HG02943 (cell line): Measurements from ENCODE around the gene TAGLN2.

Source experiments
- ATAC-seq: cut with Tn5 transposase; IDR thresholded peaks from one replicate; pipeline ENCODE4 v1.9.1; 2021; ENCODE audit warnings: mild to moderate bottlenecking, low read depth, moderate library complexity; ENCODE audit not compliant: unreplicated experiment

The TAGLN2 gene

DNA sequence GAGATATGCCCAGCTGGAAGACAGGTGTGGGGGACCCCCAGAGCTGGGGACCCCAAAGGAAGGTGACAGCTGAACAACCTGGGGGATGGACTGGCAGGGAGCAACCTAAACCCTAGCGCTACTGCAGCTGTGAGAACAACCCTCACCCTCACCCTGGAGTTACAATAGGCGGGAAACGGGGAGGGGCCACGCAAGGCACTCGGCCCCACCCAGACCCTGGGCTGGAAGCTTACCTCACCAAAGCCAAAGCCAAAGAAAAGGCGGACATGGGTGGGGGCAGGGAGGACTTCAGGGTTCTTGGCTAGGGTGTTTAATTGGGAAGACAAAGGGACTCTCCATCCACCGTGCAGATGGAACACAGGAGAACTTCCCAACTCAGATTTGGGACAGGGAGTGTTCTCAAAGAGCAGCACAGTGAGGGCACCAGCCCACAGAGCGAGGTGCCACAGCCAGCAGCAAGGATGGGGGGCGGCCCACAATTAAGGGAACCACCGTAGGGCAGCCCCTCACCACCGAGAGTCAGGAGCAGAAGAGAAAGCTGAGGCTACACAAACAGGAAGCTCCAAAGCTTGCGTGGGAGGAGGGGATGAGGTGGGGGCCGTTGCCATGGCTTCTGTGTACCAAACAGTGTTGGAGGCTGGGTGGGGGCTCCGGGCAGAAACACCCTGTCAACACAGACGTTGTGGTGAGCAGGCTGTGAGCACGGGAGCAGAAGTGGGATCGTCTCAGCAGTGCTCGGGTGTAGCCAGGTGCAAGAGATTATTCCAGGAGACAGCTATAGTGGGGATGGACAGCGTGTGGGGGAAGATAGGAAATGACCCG is 1.9 kb downstream of the TAGLN2 start:
- ATAC-seq: peak; percentile 29

DNA sequence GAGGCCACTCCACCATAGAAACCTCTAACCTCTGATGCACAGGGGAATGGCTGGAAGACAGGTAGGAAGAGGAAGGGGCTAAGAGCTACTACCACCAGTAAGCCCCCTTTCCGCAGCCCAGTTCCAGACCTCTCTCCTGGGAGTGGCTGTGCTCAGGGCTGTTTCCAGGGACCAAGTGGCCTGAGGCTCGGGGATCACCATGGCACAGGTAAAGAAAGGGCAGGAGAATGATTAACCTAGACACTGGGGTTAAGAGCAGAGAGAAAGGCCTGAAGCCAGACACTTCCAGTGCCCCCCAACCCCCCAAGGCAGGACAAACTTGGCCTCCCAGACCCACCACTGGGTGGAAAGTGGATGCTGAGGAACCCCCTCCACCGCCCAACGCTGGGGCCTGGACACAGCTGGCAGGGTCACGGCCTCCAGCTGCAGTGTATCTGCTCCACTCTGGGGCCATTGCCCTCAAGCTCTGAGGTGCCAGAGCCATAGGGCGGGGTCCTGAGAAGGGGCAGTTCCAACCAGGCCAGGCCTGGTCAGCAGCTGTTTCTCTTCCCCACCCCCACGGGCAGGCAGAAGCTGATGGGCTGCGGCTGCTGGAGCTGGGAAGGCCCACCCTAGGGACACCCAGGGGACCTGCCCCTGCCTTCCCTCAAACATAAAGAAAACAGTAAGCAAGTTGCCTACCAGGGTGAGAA is 2.6 kb downstream of the TAGLN2 start:
- no peak for ATAC-seq

DNA sequence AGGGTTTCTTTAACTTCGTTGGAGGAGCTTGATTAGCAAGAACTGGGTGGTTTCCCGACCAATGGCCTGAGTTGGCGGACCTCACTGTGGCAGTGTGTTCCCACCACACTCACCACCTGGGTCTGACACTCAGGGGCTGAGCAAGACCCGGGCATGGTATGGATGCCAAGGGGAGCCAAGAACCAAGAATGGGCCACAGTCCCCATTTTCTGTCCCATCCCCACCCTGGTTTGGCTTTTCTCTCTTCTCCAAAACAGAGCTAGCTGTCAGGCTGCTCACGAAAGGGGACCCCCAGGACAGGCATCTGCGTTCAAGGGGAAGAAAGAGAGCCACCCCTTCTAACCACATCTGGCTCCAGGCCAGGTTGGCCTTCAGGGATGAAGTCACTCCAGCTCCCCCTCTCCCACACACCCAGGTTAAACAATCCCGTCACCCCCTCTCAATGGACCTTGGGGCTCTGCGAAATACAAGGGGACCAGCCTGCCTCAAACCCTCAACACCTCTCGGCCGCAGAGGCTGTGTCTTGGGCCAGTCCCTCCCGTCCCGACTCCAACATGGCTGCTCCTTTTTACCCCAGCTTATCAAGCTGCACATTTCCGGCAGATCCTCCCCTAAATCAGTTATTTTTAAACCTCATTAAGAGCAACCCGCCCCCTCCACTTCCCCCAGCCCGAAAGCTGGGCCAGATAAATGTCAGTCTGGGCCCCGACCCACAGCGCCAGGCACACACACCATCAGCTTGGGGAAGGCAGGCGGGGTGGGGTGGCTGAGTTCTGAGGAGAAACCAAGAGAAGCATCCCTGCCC is 3.4 kb downstream of the TAGLN2 start:
- ATAC-seq: no peak

DNA sequence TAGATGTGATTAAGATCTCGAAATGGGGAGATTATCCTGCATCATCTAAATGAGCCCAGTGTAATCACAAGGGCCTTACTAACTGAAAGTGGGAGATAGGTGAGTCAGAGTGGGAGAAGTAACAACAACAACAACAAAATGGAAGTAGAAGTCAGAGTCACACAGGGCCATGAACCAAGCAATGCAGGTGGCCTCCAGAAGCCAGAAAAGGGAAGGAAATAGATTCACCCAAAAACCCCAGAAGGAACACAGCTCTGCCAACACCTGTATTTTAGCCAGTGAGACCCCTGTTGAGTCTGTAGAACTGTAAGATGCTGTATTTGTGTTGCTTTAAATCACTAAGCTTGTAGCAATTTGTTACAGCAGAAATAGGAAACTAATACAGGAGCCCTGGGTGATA is 4.1 kb downstream of the TAGLN2 start:
- no peak for ATAC-seq

DNA sequence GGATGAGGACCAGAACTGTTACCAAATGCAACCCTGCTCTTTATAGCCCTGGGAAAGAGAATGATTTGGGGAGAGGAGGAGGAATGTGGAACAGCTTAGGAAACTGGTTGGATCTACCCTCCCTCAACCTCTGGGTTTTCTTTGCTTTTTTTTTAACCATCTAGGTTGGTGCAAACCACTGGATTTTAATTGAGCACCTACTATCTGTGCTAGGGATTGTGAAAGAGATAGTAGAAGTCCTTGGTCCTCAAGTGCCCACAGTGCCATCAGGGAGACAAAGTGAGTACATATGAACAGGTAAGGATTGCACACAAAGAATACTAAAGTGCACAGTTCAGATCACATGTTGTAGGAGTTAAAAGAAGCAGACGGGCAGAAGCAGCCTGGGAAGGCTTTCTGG is 4.7 kb downstream of the TAGLN2 start:
- no peak for ATAC-seq

DNA sequence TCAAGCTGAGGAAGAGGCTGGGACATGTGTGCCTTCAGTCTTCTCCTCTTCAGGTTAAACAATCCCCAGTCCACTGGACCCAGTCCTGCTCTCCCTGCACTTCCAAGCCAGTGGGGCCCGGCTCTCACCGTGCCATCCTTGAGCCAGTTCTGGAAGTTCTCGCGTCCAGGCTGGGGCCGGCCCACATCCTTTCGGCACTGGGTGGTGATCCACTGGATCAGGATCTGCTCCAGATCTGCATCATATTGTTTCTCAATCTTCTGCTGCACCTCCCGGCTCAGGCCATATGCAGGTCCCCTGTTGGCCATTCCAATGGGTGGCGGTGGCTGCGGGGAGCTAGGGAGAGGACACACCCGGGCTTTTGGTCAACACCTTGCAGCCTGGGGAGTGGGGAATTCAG is 5.1 kb downstream of the TAGLN2 start:
- no peak for ATAC-seq

DNA sequence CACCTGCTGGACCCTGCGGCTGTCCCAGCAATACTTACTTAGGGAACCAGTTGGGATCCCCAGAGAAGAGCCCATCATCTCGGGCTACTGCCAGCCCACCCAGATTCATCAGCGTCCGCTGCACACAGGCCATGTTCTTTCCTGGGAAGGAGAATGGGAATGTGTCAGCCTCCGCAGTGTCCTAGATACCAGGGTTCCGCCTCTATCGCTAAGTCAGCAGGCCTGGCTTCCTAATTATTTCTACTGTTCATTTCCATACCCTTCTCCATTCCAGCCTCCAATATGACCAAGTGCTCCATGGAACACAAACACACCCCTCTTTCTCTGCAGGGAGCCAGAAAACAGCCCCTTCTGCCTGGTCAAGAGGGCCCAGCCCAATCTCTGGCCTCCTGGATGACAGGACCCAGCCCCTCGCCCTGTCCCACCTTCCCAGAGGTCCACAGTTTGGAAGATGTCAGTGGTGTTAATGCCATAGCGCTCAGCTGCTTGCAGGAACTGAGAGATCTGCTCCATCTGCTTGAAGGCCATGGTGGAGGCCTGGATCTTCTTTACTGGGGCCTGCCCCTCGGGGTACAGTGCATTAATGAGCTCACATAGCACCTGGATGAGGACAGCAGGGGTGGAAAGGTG is 6.0 kb downstream of the TAGLN2 start:
- no peak for ATAC-seq

DNA sequence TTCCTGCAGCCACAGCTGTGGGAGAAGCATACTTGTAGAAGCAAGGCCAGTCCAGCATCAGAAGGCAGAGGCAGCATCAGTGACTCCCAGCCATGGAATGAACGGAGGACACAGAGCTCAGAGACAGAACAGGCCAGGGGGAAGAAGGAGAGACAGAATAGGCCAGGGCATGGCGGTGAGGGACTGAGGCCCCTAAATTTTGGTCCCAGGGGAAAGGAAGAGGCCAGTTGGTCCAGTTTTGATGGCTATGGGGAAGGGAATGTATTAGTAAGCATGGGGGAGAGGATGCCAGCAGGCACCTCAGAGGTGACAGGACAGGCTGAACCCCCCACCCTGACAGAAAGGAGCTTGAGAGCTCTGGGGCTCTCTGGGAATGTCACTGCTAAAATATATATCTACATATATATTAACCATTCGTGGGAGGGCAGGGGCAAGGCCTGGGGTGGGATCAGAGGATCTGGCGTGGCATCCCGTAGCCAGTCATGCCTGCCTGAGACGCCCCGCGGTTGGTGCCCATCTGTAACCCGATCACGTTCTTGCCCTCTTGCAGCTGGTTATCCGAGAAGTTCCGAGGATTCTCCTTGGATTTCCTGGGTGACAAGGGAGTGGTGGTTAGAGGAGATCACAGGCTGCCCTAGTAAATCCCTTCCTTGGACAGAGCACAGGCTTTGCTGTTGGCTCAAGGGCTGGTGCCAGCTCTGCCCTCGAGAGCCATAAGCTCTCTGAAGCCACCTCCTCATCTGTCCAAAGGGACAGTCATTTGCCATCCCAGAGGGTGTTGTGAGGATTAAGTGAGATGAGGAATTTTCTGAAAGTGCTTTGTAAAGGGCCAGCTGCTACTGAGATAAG is 6.7 kb downstream of the TAGLN2 start:
- no peak for ATAC-seq

DNA sequence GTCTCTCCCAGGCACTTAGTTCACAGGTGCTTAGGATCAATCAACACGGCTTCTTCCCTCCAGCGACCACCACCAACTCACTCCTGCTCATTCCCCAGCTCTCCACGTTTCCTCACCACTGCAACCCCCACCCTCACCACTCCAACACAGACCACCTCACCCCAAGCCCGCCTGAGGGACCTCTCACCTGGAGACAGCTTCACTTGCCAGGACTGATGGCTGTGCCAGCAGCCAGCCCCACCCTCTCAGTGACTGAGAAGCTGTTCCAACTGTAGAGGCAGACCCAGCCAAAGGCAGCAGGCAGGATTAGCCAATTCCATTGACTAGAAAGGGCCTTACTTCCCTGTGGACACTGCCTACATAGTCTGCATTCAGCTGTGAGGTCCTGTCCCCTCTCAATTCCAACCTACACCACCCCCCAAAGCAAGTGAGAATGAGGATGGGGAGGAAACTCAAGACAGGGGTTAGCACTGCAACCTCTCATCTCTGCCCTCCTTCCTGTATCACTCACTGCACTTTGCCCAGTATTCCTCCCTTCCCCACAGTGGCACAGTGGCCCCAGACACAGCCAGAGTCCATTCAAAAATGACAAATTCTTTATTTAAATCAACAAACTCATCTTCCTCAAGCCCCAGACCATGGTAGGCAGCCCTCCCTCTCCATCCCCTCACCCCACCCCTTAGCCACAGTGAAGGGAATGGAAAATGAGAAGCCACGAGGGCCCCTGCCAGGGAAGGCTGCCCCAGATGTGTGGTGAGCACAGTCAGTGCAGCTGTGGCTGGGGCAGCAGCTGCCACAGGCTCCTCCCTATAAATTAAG is 7.6 kb downstream of the TAGLN2 start:
- no peak for ATAC-seq

DNA sequence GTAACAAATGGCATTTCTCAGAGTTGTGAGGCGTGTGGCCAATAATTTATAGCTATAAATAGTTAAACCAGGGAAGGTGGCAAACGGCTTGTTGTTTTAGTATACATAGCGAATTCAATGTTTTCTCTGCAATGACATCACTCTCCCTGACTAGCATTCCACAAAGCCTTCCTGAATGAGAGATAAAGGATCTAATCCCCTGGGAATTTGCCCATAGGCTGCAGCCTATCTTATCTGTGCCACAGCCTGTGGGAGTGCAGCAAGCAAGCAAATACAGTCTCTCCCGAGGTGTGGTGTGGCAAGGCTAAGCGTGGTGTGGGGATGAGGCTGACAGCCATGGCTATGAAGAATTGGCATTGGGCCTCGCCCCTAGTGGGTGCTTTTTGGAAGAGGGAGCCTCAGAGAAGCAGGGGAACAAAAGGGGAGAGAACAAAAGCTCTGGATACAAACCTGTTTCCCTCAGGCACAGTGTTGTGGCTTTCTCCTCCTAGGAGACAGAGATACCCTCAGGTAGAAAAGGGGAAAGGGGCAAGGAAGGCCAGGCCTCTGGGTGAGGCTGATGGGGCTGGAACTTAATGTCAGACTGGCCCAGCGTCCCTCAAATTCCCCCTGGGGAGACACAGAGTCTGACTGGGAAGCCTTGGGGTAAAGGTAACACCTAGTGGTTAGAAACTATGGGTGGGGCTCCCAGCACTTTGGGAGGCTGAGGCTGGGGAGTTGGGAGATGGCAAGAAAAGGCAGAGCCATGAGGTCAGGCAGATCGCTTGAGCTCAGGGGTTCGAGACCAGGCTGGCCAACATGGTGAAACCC is 8.9 kb downstream of the TAGLN2 start:
- ATAC-seq: no peak

DNA sequence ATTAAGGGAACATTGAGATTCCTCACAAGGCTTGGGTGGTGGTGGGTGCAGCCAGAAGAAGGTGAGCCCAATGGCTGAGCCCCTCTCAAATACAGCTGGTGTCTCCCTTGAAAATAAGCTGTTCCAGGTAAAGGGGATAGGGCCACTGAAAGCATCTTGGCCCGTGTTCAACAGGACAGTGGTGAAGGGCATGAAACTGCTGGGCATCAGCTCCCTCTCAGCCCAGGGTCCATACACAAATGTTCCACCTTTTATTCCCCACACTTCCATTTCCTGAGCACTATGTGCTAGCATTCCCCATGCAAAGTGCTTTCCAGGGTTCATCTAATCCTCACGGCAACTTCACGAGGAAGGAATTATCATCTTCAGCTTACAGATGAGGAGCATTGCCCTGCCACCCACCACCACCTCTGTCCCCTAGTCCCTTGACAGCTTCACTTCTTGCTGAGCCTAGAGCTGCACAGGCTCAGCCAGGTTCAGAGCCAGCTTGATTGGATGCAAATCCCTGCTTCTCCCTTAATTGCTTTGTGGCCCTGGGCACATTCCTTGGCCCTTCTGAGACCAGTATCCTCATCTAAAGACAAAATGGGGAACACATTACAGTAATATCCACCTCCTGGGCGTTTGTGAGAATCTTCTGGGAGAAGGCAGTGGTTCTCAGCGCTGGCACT is 9.6 kb downstream of the TAGLN2 start:
- no peak for ATAC-seq

DNA sequence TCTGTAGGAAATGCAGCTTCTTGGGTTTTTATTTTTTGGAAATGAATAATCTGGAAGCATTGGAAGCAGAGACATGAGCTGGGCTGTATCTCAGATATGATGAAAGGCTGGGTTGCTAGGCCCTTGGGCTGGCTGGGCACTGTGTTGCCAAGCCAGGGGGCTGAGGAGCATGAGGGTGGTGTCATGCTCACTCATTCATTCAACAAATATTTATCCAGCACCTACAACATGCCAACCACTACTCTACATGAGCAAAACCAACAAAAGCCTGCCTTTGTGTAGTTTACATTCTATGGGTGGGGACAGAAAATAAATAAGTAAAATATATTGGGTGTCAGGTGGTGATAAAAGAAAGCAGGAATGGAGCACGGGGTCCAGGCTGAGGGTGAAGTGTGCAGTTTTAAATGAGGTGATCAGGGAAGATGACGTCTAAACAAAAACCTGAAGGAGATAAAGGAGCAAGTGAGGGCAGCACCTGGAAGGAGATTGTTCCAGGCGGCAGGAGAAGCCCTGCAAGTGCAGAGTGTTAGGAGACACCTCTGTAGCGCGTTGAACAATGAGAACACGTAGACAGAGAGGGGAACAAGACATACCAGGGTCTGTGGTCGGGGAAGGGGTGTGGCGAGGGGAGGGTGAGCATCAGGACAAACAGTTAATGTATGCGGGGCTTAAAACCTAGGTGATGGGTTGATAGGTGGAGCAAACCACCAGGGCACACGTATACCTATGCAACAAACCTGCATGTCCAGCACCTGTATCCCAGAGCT is 10.9 kb downstream of the TAGLN2 start:
- ATAC-seq: no peak

DNA sequence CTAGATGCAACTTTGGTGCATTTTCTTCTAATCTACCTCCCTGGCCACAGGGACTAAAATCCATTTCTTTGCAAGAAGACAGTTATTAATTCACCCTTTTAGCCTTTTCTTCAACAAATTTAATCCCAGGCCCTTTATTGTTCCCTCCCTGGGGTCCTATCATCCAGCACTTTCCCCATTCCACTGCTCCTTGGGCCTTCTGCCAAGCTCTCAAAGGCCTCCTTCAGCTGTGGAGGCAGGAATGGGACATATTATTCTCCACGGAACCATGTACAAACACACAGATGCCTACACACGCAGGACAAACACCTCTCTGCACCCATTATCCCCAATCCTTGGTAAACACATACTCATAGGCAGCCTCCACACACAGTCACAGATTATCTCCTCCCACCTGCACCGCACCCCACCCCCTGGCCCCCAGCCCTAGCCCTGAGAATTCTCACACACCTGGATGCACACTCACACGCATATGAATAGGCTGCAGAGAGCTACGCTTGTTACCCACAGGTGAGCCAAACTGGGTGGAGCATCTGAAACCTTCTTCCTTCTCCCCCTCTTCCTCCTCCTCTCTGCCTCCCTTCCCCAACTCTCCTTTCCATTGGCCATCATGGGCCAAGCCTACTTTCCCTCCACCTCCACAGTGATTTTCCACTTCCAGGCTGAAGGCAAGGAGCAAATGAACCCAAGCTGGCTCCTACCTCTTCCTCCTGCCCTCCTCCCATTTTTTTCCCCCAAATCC is 11.7 kb downstream of the TAGLN2 start:
- no peak for ATAC-seq

DNA sequence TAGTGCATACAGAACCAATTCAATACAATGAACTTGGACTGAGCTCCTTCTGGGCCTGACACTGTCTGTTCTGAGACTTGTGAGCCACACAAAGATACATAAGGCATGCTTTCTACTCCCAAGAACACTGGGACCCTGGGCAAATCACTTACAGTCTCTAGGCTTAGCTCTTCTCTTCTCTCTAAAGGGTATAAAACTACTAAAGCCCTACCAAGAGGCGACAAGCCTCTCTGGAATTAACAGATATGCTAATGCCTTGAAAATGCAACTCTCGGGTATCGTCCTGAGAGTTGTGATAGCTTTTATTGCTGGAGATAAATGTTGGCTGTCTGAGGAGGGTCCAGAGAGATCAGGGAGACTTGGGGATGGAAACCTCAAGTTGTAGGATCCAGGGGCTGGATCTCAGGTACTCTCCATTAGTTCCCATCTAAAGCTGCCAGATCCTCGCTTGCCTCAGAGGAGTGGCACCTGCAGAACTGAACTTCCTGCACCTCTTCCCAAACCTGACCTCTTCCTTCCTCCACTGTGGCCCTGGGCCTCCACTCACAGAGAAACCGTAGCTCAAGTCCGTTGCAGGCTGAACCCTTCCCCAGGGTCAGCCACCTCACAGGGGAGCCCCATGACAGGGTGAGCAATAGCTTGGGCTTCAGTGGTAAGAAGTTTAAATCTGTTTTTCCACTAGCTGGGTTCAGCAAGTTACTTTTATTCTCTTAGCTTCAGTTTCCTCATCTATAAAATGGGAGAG is 13.8 kb downstream of the TAGLN2 start:
- no peak for ATAC-seq

DNA sequence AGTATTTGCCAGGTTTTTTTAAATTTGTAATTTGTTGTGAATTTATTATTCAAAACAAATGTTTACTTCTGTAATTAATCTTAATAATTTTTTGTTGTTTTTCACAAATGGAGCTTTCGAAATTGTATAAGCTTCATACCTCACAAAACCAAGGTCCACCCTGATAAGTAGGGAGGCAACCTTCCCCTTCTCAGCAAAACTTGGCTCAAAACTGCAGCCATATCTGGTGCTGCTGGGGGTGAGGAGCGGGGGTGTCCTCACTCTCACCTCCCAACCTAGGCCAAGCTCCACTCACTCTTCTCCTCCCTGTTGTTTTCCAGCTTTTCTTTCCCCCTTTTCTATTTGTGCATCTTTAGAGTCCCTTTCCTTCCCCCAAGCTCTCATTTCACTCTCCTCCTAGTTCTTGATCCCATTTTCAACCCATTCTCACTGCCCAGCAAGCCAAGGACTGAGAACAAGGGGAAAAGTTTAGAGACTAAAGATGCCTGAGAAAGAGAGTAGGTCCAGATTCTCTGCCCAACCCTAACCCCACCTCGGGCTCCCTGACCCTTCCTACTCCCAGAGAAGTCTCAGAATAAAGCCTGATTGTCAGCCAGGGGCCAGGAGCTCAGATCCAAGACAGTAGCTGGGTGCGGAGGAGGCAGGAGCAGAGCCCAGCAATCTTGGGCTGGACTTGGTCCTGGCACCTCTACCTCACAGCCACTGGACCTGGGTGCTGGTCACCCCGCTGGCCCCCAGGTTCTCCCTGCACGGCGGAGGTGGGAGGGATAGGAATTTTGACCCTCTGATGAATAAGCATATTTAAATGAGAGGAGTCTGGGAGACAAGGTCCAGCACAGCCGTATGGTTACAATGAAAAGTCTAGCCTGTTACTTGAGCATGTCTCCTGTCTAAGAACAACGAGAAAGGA is 17.0 kb downstream of the TAGLN2 start:
- ATAC-seq: no peak
